HEK293T (cell line): ENCODE measurements around the gene NMUR1.

ENCODE experiments used
- ARNT ChIP-seq: fragments of 450-650 bp; IDR thresholded peaks from 2 replicates; pipeline ENCODE4 v1.6.1; 2017; ENCODE audit warnings: mild to moderate bottlenecking
- FOXM1 ChIP-seq: fragments of 450-650 bp; IDR thresholded peaks from 2 replicates; pipeline ENCODE4 v1.6.1; 2017; ENCODE audit warnings: mild to moderate bottlenecking, borderline replicate concordance
- SP1 ChIP-seq: fragments of 450-650 bp; IDR thresholded peaks from 2 replicates; pipeline ENCODE4 v1.6.1; 2017
- SUZ12 ChIP-seq: fragments of 450-650 bp; IDR thresholded peaks from 2 replicates; pipeline ENCODE4 v1.6.1; 2016; ENCODE audit warnings: mild to moderate bottlenecking
- TARDBP ChIP-seq: fragments of 450-650 bp; IDR thresholded peaks from 2 replicates; pipeline ENCODE4 v1.6.1; 2016

DNA sequence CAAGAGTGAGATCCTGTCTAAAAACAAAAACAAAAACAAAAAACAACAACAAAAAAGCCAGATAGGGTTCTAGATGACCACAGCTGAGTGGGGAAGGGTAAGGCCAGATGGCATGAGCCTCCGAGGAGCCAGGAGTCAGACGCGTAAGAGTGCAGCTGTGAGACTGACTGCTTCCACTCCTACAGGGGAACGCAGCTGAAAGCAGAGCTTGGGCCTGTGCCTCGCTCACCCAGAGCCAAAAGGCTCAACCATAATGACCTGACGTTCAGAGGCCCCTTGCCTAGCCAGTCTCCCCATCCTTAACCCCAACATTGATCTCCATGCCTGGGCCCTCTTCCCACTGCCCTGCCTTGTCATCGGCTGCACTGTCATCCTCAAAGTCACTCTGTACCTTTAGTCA is 39.4 kb downstream of the NMUR1 start:
- TF ChIP-seq TARDBP: no peak
- TF ChIP-seq SP1: no peak
- no peak for TF ChIP-seq SUZ12
- no peak for TF ChIP-seq ARNT
- TF ChIP-seq FOXM1: no peak
